Mesothelial cell of epicardium (in vitro differentiated cells): ENCODE results near the gene STOM. TPM values are rescaled to one million over a fixed set of nuclear protein-coding genes. Genes with fewer than 3 reads are reported as not detected.
A peak's percentile ranks its signal among the peaks of the same experiment; 100 is the strongest.
"Not testable (repeated sequence)": the region's sequence is repeated elsewhere in the genome, so short reads cannot be mapped to it uniquely, and the experiment has no call there.

Experiments
- DNase-seq, 2 experiments: peaks; one replicate each; pipeline ENCODE4 v3.0.0; 2021; ENCODE audit warnings: low spot score in 2 of 2; ENCODE audit not compliant: unreplicated experiment in 2 of 2
- H3K27ac Mint-ChIP-seq: 2 replicates; pipeline ENCODE4 v1.8.0; 2021; ENCODE audit warnings: mixed read lengths
- H3K27me3 Mint-ChIP-seq: 2 replicates; pipeline ENCODE4 v1.8.0; 2021; ENCODE audit warnings: low read depth, mixed read lengths
- H3K36me3 Mint-ChIP-seq: 2 replicates; pipeline ENCODE4 v1.8.0; 2021; ENCODE audit warnings: mixed read lengths
- H3K4me1 Mint-ChIP-seq: 2 replicates; pipeline ENCODE4 v1.8.0; 2021; ENCODE audit warnings: mixed read lengths
- H3K4me3 Mint-ChIP-seq: 2 replicates; pipeline ENCODE4 v1.8.0; 2021; ENCODE audit warnings: mild to moderate bottlenecking, moderate library complexity, mixed read lengths
- H3K9me3 Mint-ChIP-seq: 2 replicates; pipeline ENCODE4 v1.8.0; 2021; ENCODE audit warnings: mixed read lengths
- CTCF ChIP-seq: fragments of 200-600 bp; sonication (generic); IDR thresholded peaks from one replicate; pipeline ENCODE4 v1.5.0; 2021; ENCODE audit warnings: antibody characterized with exemption; ENCODE audit not compliant: unreplicated experiment
- total RNA-seq: library from RNA; stranded (reverse); gene quantifications from 3 replicates; pipeline ENCODE4 v1.2.1, GENCODE V29; 2021

STOM gene
- total RNA-seq, 1 donor from 2014 or later: 53.2 TPM

- H3K27me3 Mint-ChIP-seq: peaks cover 2% of the 10 kb centered on the region
- peak overlapping the region; percentile 15 for H3K27ac Mint-ChIP-seq
- H3K9me3 Mint-ChIP-seq: peaks cover 17% of the 10 kb centered on the region
- DNase-seq: no peak
- H3K4me1 Mint-ChIP-seq: peaks cover 7% of the 10 kb centered on the region
- no peak for TF ChIP-seq CTCF
- H3K36me3 Mint-ChIP-seq: peaks cover 13% of the 10 kb centered on the region
- H3K4me3 Mint-ChIP-seq: no peak overlapping the region
These were observed 29.3 kb upstream of the STOM start for GRCh38 chr9:121399126-121399882.

- TF ChIP-seq CTCF: no peak
- Mint-ChIP-seq H3K27me3 (peaks cover 2% of the 10 kb centered on the region), H3K4me3 (no peak overlapping the region), H3K36me3 (peaks cover 13% of the 10 kb centered on the region), H3K4me1 (peaks cover 10% of the 10 kb centered on the region), H3K27ac (peak overlapping the region; percentile 8), H3K9me3 (peaks cover 17% of the 10 kb centered on the region)
- DNase-seq: no peak
These were observed 28.3 kb upstream of the STOM start for GRCh38 chr9:121398374-121398773.

- not testable (repeated sequence) for H3K27ac Mint-ChIP-seq
- H3K9me3 Mint-ChIP-seq: peaks cover 12% of the 10 kb centered on the region
These were observed 27.2 kb upstream of the STOM start for GRCh38 chr9:121397277-121397676.

GRCh38 chr9:121395558-121395957 is 25.5 kb upstream of the STOM start:
- peaks cover 13% of the 10 kb centered on the region for H3K36me3 Mint-ChIP-seq
- no peak for DNase-seq
- H3K4me3 Mint-ChIP-seq: no peak overlapping the region
- H3K4me1 Mint-ChIP-seq: peaks cover 12% of the 10 kb centered on the region
- peaks cover 12% of the 10 kb centered on the region for H3K9me3 Mint-ChIP-seq
- no peak overlapping the region for H3K27ac Mint-ChIP-seq
- TF ChIP-seq CTCF: no peak
- peaks cover 2% of the 10 kb centered on the region for H3K27me3 Mint-ChIP-seq

More at GRCh38 chr9:121397277-121397676, 27.2 kb upstream of the STOM start:
- Mint-ChIP-seq H3K36me3 (peaks cover 13% of the 10 kb centered on the region), H3K4me1 (peaks cover 12% of the 10 kb centered on the region)
- H3K4me3 Mint-ChIP-seq, DNase-seq, H3K27me3 Mint-ChIP-seq: not testable (repeated sequence)

GRCh38 chr9:121394292-121394691 is 24.2 kb upstream of the STOM start:
- H3K4me1 Mint-ChIP-seq: peaks cover 8% of the 10 kb centered on the region

More at GRCh38 chr9:121394292-121394691, 24.2 kb upstream of the STOM start:
- TF ChIP-seq CTCF: no peak
- no peak for DNase-seq
- no peak overlapping the region for H3K27ac Mint-ChIP-seq
- peaks cover 13% of the 10 kb centered on the region for H3K36me3 Mint-ChIP-seq
- no peaks in the 10 kb centered on the region for H3K27me3 Mint-ChIP-seq
- no peak overlapping the region for H3K4me3 Mint-ChIP-seq
- peaks cover 12% of the 10 kb centered on the region for H3K9me3 Mint-ChIP-seq
